Endothelial cell of umbilical vein (primary cell): ENCODE data around the gene NEDD4L. TPM values are rescaled to one million over a fixed set of nuclear protein-coding genes. Genes with fewer than 3 reads are reported as not detected.

Experiments
- BruUV-seq: library from RNA; stranded (reverse); fragments of 400-500 nt; replicated peaks from 2 replicates; lab custom pipeline; 2021; lab: Mats Ljungman, UMichigan
- CTCF ChIA-PET: fragments of 300-600, 350-600 bp; sonication (Branson Sonifier 250); formaldehyde crosslinking; loops from one replicate; lab custom pipeline; 2021; ENCODE audit warnings: antibody characterized with exemption, inconsistent platforms; lab: Charles Lee
- POLR2A ChIA-PET: fragments of 300-600, 350-600 bp; sonication (Branson Sonifier 250); formaldehyde crosslinking; loops from one replicate; lab custom pipeline; 2021; ENCODE audit warnings: antibody characterized with exemption, inconsistent platforms; lab: Charles Lee
- DNase-seq: peaks from one replicate; pipeline ENCODE4 v3.0.0-alpha.2; 2011; ENCODE audit warnings: low read depth, low spot score
- FAIRE-seq: peaks from 2 replicates; lab custom pipeline; 2011; peaks lifted over from hg19 to GRCh38; lab: Jason Lieb, UNC
- H2AFZ ChIP-seq: 2 replicates; pipeline ENCODE4 v1.6.0; 2012; ENCODE audit warnings: low read depth, low read length, control low read depth, inconsistent platforms
- H3K27ac ChIP-seq: 2 replicates; pipeline ENCODE4 v1.5.1; 2011; ENCODE audit warnings: low read depth, mild to moderate bottlenecking, control low read depth, low read length, moderate library complexity; ENCODE audit not compliant: insufficient read depth
- H3K27me3 ChIP-seq, 2 experiments: 2 replicates each; pipeline versions ENCODE4 v1.6.0 to v1.6.1; 2011; ENCODE audit warnings: low read length in 2 of 2, mixed read lengths in 1 of 2; ENCODE audit not compliant: control insufficient read depth in 2 of 2, insufficient read depth in 2 of 2
- H3K36me3 ChIP-seq, 2 experiments: 2 replicates in 1 of 2; 3 replicates in 1 of 2; pipeline ENCODE4 v1.5.1; 2011; ENCODE audit warnings: low read length in 2 of 2, mild to moderate bottlenecking in 1 of 2, moderate library complexity in 1 of 2; ENCODE audit not compliant: control insufficient read depth in 2 of 2, insufficient read depth in 2 of 2; ENCODE audit errors: extremely low read depth in 1 of 2
- H3K4me1 ChIP-seq: 3 replicates; pipeline ENCODE4 v1.5.1; 2011; ENCODE audit warnings: mild to moderate bottlenecking, low read length; ENCODE audit not compliant: control insufficient read depth, insufficient read depth; ENCODE audit errors: extremely low read depth
- H3K4me2 ChIP-seq: 2 replicates; pipeline ENCODE4 v1.6.1; 2011; ENCODE audit warnings: low read length, control low read depth, mixed read lengths; ENCODE audit not compliant: insufficient read depth
- H3K4me3 ChIP-seq, 3 experiments: fragments of 200-600 bp in 1 of 3; sonication (generic), shearing (Covaris generic) in 1 of 3; replicated peaks in 1 of 3; 2 replicates each; pipeline ENCODE4 v1.5.1; 2011 to 2016; ENCODE audit warnings: control low read depth in 3 of 3, low read length in 3 of 3, mild to moderate bottlenecking in 2 of 3, inconsistent platforms in 1 of 3, low read depth in 1 of 3, moderate library complexity in 1 of 3; ENCODE audit not compliant: insufficient read depth in 1 of 3
- H3K79me2 ChIP-seq: 2 replicates; pipeline ENCODE4 v1.6.0; 2012; ENCODE audit warnings: low read length, inconsistent platforms; ENCODE audit not compliant: control insufficient read depth, insufficient read depth
- H3K9ac ChIP-seq: replicated peaks from 2 replicates; pipeline ENCODE3; 2011; ENCODE audit warnings: low read length, control low read depth; ENCODE audit not compliant: insufficient read depth; ENCODE audit errors: extremely low read depth
- H3K9me1 ChIP-seq: replicated peaks from 3 replicates; pipeline ENCODE4 v1.6.0; 2011; ENCODE audit warnings: mild to moderate bottlenecking, low read length; ENCODE audit not compliant: control insufficient read depth, insufficient read depth; ENCODE audit errors: extremely low read depth
- H3K9me3 ChIP-seq: replicated peaks from 2 replicates; pipeline ENCODE4 v1.5.1; 2012; ENCODE audit warnings: low read length, inconsistent platforms; ENCODE audit not compliant: control insufficient read depth, insufficient read depth
- H4K20me1 ChIP-seq: replicated peaks from 2 replicates; pipeline ENCODE3; 2011; ENCODE audit warnings: mild to moderate bottlenecking, low read length; ENCODE audit not compliant: control insufficient read depth, insufficient read depth; ENCODE audit errors: extremely low read depth
- EZH2 ChIP-seq: IDR thresholded peaks from 2 replicates; pipeline ENCODE4 v1.6.1; 2012; ENCODE audit warnings: borderline replicate concordance, low read depth, mild to moderate bottlenecking, moderate library complexity, low read length, inconsistent platforms; ENCODE audit not compliant: severe bottlenecking
- FOS ChIP-seq: IDR thresholded peaks from 2 replicates; pipeline ENCODE4 v1.6.1; 2011; ENCODE audit warnings: mild to moderate bottlenecking, low read length, moderate library complexity, borderline replicate concordance; ENCODE audit not compliant: insufficient read depth
- JUN ChIP-seq: IDR thresholded peaks from 2 replicates; pipeline ENCODE4 v1.6.1; 2011; ENCODE audit warnings: borderline replicate concordance, low read depth; ENCODE audit not compliant: insufficient read length, insufficient read depth
- MYC ChIP-seq: IDR thresholded peaks from one replicate; pipeline ENCODE4 v1.6.1; 2011; ENCODE audit warnings: mild to moderate bottlenecking, low read depth, low read length
- POLR2A ChIP-seq: IDR thresholded peaks from 2 replicates; pipeline ENCODE4 v1.6.1; 2012; ENCODE audit warnings: low read depth, mild to moderate bottlenecking, control low read depth, low read length
- dilution Hi-C: fragments of 300-500 bp; cut with MboI; formaldehyde crosslinking; loops from one replicate; pipeline ENCODE4 v1.15.0; 2019; ENCODE audit warnings: low sequenced_read_pairs; ENCODE audit not compliant: extremely low pct_ligation_motif_present
- intact Hi-C: fragments of 100-400 bp; cut with micrococcal nuclease; formaldehyde crosslinking; loops from one replicate; pipeline ENCODE4 v1.10.0; 2022
- polyA plus RNA-seq, 4 experiments: library from polyadenylated mRNA; depleted of rRNA in 3 of 4; stranded (reverse) in 3 of 4; unstranded in 1 of 4; fragments of >200 nt; gene quantifications; 2 replicates each; pipeline versions ENCODE4 v1.2.1 to v1.2.3, GENCODE V29; 2011 to 2012; ENCODE audit warnings: missing spikeins in 1 of 4
- total RNA-seq: library from RNA; stranded (reverse); gene quantifications from 2 replicates; pipeline ENCODE4 v1.2.3, GENCODE V29; 2021
- TF ChIP-seq, protein P1 (sequence below): IDR thresholded peaks from 2 replicates; pipeline ENCODE4 v1.6.1; 2011; ENCODE audit not compliant: insufficient read depth, insufficient read length

Gene NEDD4L
- total and polyA plus RNA-seq, 2 donors (not counting 3 experiments of a cell fraction or from before 2014, with no cell fraction given) = 20.5 to 78.9 TPM

DNA sequence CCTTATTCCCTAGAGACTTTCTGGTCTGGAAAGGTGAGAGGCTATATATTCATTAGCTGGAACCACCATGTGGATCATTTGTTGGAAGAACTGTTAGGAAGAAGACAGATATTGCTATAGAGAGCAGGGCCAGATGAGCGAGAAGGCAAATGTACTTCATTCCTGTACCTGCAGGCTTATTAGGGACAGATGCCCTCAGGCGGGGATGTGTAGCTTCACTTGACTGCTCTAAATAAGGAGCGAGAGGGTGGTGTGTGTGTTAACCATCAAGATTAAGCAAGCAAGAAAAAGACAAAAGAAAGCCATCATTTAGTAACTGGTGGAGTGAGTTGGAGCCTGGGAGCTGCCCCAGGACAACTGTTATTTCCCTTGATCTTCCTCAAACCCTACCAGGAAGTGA lies 36.4 kb downstream of the NEDD4L start:
- TF ChIP-seq JUN (no peak), EZH2 (no peak), POLR2A (no peak), FOS (no peak), MYC (no peak)
- TF ChIP-seq, protein P1, sequence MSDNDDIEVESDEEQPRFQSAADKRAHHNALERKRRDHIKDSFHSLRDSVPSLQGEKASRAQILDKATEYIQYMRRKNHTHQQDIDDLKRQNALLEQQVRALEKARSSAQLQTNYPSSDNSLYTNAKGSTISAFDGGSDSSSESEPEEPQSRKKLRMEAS = no peak
- Histone ChIP-seq H3K9me3 (no peaks in the 10 kb centered on the region), H3K4me3 (no peak overlapping the region), H3K4me2 (no peak overlapping the region), H3K79me2 (no peaks in the 10 kb centered on the region), H3K27ac (no peak overlapping the region), H3K36me3 (no peaks in the 10 kb centered on the region), H3K9me1 (no peaks in the 10 kb centered on the region), H2AFZ (no peak overlapping the region), H4K20me1 (no peaks in the 10 kb centered on the region), H3K4me1 (no peaks in the 10 kb centered on the region), H3K27me3 (peaks cover 0 to 3% of the 10 kb centered on the region in 2 experiments), H3K9ac (no peak overlapping the region)
- no TSS peak for BruUV-seq
- POLR2A ChIA-PET = no interaction called here
- dilution Hi-C loops = no loop called here
- DNase-seq (no peak), FAIRE-seq (no peak)
- intact Hi-C loops = no loop called here
- CTCF ChIA-PET = interaction anchor here (0.7 to 1.5 kb wide), 5 partner anchors 29 to 55 kb away, joined by 3 to 4 read pairs (median 3); no protein-coding TSS in a partner anchor

DNA sequence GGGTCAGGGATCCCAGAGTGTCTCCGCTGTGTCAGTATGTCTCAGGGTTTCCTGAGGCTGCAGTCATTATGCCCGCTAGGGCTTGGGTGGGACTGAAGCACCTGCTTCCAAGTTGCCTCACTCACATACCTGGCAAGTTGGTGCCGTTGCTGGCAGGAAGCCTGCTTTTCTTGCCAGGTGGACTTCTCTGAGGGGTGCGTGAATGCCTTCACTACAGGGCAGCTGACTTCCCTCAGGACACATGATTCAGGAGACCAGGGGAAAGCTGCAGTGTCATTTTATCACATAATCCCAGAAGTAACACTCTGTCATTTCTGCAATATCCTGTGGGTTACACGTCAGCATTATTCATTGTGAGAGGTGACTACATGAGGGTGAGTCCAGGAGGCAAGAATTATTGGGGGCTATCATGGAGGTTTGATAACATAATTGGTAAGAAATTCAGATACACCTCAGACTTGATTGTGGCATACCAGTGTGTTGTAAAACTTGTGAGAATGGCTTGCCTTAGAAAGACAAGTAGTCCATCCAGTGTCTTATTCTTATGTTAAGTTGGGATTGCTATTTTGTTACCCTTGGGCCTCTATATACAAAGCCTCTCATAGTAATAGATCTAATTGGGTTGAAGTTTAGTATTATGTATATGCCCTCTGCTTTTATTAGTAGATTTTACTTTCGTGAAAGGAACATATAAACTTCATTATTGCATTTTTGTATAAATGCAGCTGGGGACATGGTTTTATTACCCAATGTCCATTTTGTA lies 44.1 kb downstream of the NEDD4L start:
- no peak for FAIRE-seq
- CTCF ChIA-PET = interaction anchor here (0.7 to 1.4 kb wide), 2 partner anchors 34 to 45 kb away, joined by 3 read pairs; no protein-coding TSS in a partner anchor
- dilution Hi-C loops = no loop called here

More for the DNA sequence above, 44.1 kb downstream of the NEDD4L start:
- TF ChIP-seq POLR2A (no peak), EZH2 (no peak)
- H3K36me3 ChIP-seq = no peaks in the 10 kb centered on the region
- no peak overlapping the region for H3K4me3 ChIP-seq
- H3K27me3 ChIP-seq = no peaks in the 10 kb centered on the region
- intact Hi-C loops = no loop called here
- no peak overlapping the region for H3K9ac ChIP-seq
- H3K9me3 ChIP-seq = no peaks in the 10 kb centered on the region
- BruUV-seq = no TSS peak
- no peaks in the 10 kb centered on the region for H3K9me1 ChIP-seq
- H4K20me1 ChIP-seq = no peaks in the 10 kb centered on the region
- no peaks in the 10 kb centered on the region for H3K79me2 ChIP-seq
- no peak overlapping the region for H3K4me2 ChIP-seq
- H2AFZ ChIP-seq = no peak overlapping the region
- peaks cover 2% of the 10 kb centered on the region for H3K4me1 ChIP-seq
- no peak for DNase-seq
- H3K27ac ChIP-seq = no peak overlapping the region
- POLR2A ChIA-PET = no interaction called here
